Loucy (cell line): ENCODE data around the gene ADCY2.

Experiments used
- H2AFZ ChIP-seq: fragments of 200-600 bp; sonication (generic); 2 replicates; pipeline ENCODE4 v1.6.0; 2016; ENCODE audit warnings: antibody characterized with exemption, mild to moderate bottlenecking, low read length, moderate library complexity
- H3F3A ChIP-seq: fragments of 200-600 bp; 2 replicates; pipeline ENCODE4 v1.6.0; 2016; ENCODE audit warnings: antibody characterized with exemption, low read depth, mild to moderate bottlenecking
- H3K27me3 ChIP-seq: fragments of 200-600 bp; sonication (generic); 2 replicates; pipeline ENCODE4 v1.6.1; 2014; ENCODE audit warnings: low read length, mild to moderate bottlenecking; ENCODE audit not compliant: insufficient read depth, poor library complexity, severe bottlenecking
- H3K36me3 ChIP-seq: fragments of 200-600 bp; sonication (generic); 2 replicates; pipeline ENCODE4 v1.6.1; 2016; ENCODE audit warnings: low read length; ENCODE audit not compliant: insufficient read depth
- H3K4me1 ChIP-seq: fragments of 200-600 bp; sonication (generic); 2 replicates; pipeline ENCODE4 v1.5.1; 2014; ENCODE audit warnings: low read length, mild to moderate bottlenecking; ENCODE audit not compliant: insufficient read depth, poor library complexity, severe bottlenecking
- H3K4me2 ChIP-seq: fragments of 200-600 bp; sonication (generic); 2 replicates; pipeline ENCODE4 v1.6.0; 2014; ENCODE audit warnings: antibody characterized with exemption, low read length, low read depth, mild to moderate bottlenecking; ENCODE audit not compliant: poor library complexity, severe bottlenecking
- H3K4me3 ChIP-seq: fragments of 200-600 bp; sonication (generic); 2 replicates; pipeline ENCODE4 v1.5.1; 2014; ENCODE audit warnings: low read length, mild to moderate bottlenecking, mixed read lengths; ENCODE audit not compliant: poor library complexity, severe bottlenecking
- H3K79me2 ChIP-seq: fragments of 200-600 bp; sonication (generic); 2 replicates; pipeline ENCODE4 v1.6.1; 2014; ENCODE audit warnings: low read length; ENCODE audit not compliant: insufficient read depth
- H3K9ac ChIP-seq: fragments of 200-600 bp; sonication (generic); 2 replicates; pipeline ENCODE4 v1.6.0; 2014; ENCODE audit warnings: mild to moderate bottlenecking, low read depth, low read length, moderate library complexity; ENCODE audit not compliant: poor library complexity, severe bottlenecking
- H3K9me2 ChIP-seq: fragments of 200-600 bp; sonication (generic); replicated peaks from 2 replicates; pipeline ENCODE4 v1.6.1; 2016; ENCODE audit warnings: low read depth, low read length, mixed read lengths
- H3K9me3 ChIP-seq: fragments of 200-600 bp; sonication (generic); 2 replicates; pipeline ENCODE4 v1.6.1; 2014; ENCODE audit warnings: mild to moderate bottlenecking, antibody characterized with exemption, low read length, low read depth; ENCODE audit not compliant: insufficient read depth
- H4K20me1 ChIP-seq: fragments of 200-600 bp; sonication (generic); 2 replicates; pipeline ENCODE4 v1.6.0; 2014; ENCODE audit warnings: antibody characterized with exemption, low read length, mild to moderate bottlenecking; ENCODE audit not compliant: insufficient read depth, poor library complexity, severe bottlenecking
- CTCF ChIP-seq: fragments of 200-600 bp; sonication (generic); conservative IDR thresholded peaks from 2 replicates; pipeline ENCODE4 v1.5.1; 2014; ENCODE audit warnings: mild to moderate bottlenecking, antibody characterized with exemption, low read length
- EZH2phosphoT487 ChIP-seq: fragments of 200-600 bp; IDR thresholded peaks from 2 replicates; pipeline ENCODE4 v1.6.1; 2018; ENCODE audit warnings: antibody characterized with exemption, mild to moderate bottlenecking, moderate library complexity, borderline replicate concordance

ADCY2 gene

DNA sequence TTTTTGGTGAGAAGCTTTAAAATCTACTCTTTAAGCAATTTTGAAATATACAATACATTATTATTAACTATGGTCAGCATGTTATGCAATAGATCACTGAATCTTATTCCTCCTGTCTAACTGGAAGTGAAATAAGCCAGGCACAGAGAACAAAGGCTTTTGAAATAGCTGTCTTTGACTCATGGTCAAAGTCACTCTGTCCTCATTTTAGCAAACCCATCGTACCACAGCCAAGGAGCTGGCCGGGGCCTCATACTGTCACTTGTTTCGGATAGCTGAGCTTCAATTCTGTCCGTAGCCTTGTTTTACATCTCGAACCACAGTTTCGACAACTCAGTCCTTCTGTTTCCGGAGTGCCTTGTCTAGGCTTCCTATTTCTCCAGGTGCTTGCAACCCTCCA is 19.2 kb downstream of the ADCY2 start:
- Histone ChIP-seq H3K9ac (no peak overlapping the region), H3K4me2 (no peak overlapping the region), H3K4me1 (no peaks in the 10 kb centered on the region), H3K9me3 (no peaks in the 10 kb centered on the region; the same call in 1 of the 2 replicates), H3F3A (no peaks in the 10 kb centered on the region), H3K4me3 (no peak overlapping the region), H3K27me3 (no peaks in the 10 kb centered on the region), H4K20me1 (no peaks in the 10 kb centered on the region), H2AFZ (no peak overlapping the region), H3K36me3 (no peaks in the 10 kb centered on the region), H3K79me2 (no peaks in the 10 kb centered on the region), H3K9me2 (no peaks in the 10 kb centered on the region)
- no peak for TF ChIP-seq EZH2phosphoT487
- TF ChIP-seq CTCF, result no peak

GRCh38 chr5:7415587-7416535 is 19.9 kb downstream of the ADCY2 start:
- Histone ChIP-seq H3K36me3 (no peaks in the 10 kb centered on the region), H3K4me3 (no peak overlapping the region), H3K79me2 (no peaks in the 10 kb centered on the region), H3K9me3 (peaks cover 4% of the 10 kb centered on the region; the same call in 1 of the 2 replicates), H3K27me3 (no peaks in the 10 kb centered on the region), H3K4me1 (no peaks in the 10 kb centered on the region), H3K4me2 (no peak overlapping the region), H3K9me2 (no peaks in the 10 kb centered on the region), H4K20me1 (no peaks in the 10 kb centered on the region), H3K9ac (no peak overlapping the region), H2AFZ (no peak overlapping the region), H3F3A (no peaks in the 10 kb centered on the region)
- no peak for TF ChIP-seq EZH2phosphoT487
- TF ChIP-seq CTCF, result no peak

GRCh38 chr5:7418276-7418675 is 22.3 kb downstream of the ADCY2 start:
- peaks cover 4% of the 10 kb centered on the region; the same call in 1 of the 2 replicates for H3K9me3 ChIP-seq
- H3K36me3 ChIP-seq, result no peaks in the 10 kb centered on the region
- H3K4me1 ChIP-seq, result no peaks in the 10 kb centered on the region
- no peaks in the 10 kb centered on the region for H3K79me2 ChIP-seq
- H4K20me1 ChIP-seq, result no peaks in the 10 kb centered on the region
- TF ChIP-seq EZH2phosphoT487, result no peak
- no peak for TF ChIP-seq CTCF
- no peak overlapping the region for H2AFZ ChIP-seq
- H3K27me3 ChIP-seq, result no peaks in the 10 kb centered on the region
- H3K4me3 ChIP-seq, result no peak overlapping the region
- no peak overlapping the region for H3K4me2 ChIP-seq
- no peak overlapping the region for H3K9ac ChIP-seq
- no peaks in the 10 kb centered on the region for H3F3A ChIP-seq
- H3K9me2 ChIP-seq, result no peaks in the 10 kb centered on the region
